HUES48 (cell line): ENCODE measurements around the gene ARMC2.
"Not testable (repeated sequence)": the region's sequence is repeated elsewhere in the genome, so short reads cannot be mapped to it uniquely, and the experiment has no call there.

Experiments used
- H3K27ac ChIP-seq: one replicate; pipeline ENCODE4 v1.7.0; 2013; ENCODE audit warnings: low read depth, low read length, inconsistent platforms
- H3K27me3 ChIP-seq: 2 replicates; pipeline ENCODE4 v1.6.1; 2013; ENCODE audit warnings: mild to moderate bottlenecking, low read length; ENCODE audit not compliant: control insufficient read depth, insufficient read depth
- H3K36me3 ChIP-seq: 2 replicates; pipeline ENCODE4 v1.6.1; 2013; ENCODE audit warnings: low read length; ENCODE audit not compliant: control insufficient read depth, insufficient read depth
- H3K4me1 ChIP-seq: 2 replicates; pipeline ENCODE4 v1.6.1; 2013; ENCODE audit warnings: mild to moderate bottlenecking, low read length; ENCODE audit not compliant: control insufficient read depth, insufficient read depth
- H3K4me3 ChIP-seq: 2 replicates; pipeline ENCODE4 v1.5.1; 2013; ENCODE audit warnings: mild to moderate bottlenecking, low read depth, low read length
- H3K9ac ChIP-seq: 2 replicates; pipeline ENCODE4 v1.6.1; 2013; ENCODE audit warnings: mild to moderate bottlenecking, low read depth, low read length, moderate library complexity
- H3K9me3 ChIP-seq: 2 replicates; pipeline ENCODE4 v1.6.1; 2013; ENCODE audit warnings: low read length; ENCODE audit not compliant: control insufficient read depth, insufficient read depth

The ARMC2 gene

GRCh38 chr6:108974201-108974600 lies 126.0 kb downstream of the ARMC2 start:
- H3K9me3 ChIP-seq, result no peaks in the 10 kb centered on the region
- H3K27ac ChIP-seq, result no peak overlapping the region
- H3K4me3 ChIP-seq, result no peak overlapping the region
- no peaks in the 10 kb centered on the region for H3K36me3 ChIP-seq
- H3K4me1 ChIP-seq, result no peaks in the 10 kb centered on the region
- H3K9ac ChIP-seq, result no peak overlapping the region
- H3K27me3 ChIP-seq, result no peaks in the 10 kb centered on the region

DNA sequence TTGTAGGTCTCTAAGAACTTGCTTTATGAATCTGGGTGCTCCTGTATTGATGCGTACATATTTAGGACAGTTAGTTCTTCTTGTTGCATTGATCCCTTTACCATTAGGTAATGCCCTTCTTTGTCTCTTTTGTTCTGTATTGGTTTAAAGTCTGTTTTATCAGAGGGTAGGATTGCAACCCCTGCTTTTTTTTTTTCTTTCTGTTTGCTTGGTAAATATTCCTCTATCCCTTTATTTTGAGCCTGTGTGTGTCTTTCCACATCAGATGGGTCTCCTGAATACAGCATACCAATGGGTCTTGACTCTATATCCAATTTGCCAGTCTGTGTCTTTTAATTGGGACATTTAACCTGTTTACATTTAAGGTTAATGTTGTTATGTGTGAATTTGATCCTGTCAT lies 130.4 kb downstream of the ARMC2 start:
- H3K27me3 ChIP-seq, H3K9me3 ChIP-seq: not testable (repeated sequence)

DNA sequence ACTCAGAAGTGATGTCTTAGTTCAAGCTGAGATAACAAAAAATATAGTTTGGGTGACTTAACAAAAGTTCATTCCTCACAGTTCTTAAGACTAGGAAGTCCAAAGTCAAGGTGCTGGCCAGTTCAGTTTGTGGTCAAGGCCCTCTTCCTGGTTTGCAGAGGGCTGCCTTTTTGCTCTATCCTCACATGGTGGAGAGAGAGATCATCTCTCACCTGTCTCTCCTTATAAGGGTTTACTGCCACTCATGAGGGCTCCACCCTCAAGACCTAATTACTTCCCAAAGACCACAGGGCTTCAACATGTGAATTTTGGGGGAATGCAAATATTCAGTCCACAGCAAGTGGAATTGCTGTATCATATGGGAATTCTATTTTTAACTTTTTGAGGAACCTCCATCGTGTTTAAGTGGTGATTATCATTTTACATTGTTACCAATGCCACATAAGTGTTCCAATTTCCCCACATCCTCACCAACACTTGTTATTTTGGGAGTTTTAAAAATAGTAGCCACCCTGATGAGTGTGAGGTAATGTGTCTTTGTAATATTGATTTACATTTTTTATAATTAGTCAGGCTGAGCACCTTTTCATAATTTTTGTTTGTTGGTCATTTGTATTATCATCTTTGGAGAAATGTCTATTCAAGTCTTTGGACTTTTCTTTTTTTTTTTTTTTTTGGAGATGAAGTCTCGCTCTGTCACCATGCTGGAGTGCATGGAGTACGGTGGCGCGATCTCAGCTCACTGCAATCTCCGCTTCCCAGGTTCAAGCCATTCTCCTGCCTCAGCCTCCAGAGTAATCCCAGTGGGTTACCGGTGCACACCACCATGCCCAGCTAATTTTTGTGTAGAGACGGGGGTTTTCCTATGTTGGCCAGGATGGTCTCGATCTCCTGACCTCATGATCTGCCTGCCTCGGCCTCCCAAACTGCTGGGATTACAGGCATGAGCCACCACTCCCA lies 134.2 kb downstream of the ARMC2 start:
- Histone ChIP-seq H3K9me3 (no peaks in the 10 kb centered on the region), H3K36me3 (peaks cover 7% of the 10 kb centered on the region), H3K4me1 (no peaks in the 10 kb centered on the region), H3K27me3 (no peaks in the 10 kb centered on the region), H3K4me3 (no peak overlapping the region), H3K27ac (no peak overlapping the region), H3K9ac (no peak overlapping the region)

More for the DNA sequence above, 130.4 kb downstream of the ARMC2 start:
- not testable (repeated sequence) for H3K4me1 ChIP-seq, H3K27ac ChIP-seq, H3K4me3 ChIP-seq, H3K36me3 ChIP-seq, H3K9ac ChIP-seq

DNA sequence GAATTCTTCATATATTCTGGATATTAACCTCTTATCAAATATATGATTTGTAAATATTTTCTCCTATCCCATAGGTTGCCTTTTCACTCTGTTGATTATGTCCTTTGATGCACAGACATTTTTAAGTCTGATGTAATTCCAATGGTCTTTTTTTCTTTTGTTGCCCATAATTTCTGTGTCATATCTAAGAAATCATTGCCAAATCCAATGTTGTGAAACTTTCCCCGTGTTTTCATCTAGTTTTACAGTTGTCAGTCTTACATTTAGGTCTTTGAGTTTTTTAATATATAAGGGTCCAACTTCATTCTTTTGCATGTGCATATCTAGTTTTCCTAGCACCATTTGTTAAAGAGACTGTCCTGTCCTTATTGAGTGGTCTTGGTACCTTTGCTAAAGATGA lies 134.9 kb downstream of the ARMC2 start:
- Histone ChIP-seq H3K9ac (no peak overlapping the region), H3K36me3 (peaks cover 13% of the 10 kb centered on the region), H3K9me3 (no peaks in the 10 kb centered on the region), H3K27me3 (no peaks in the 10 kb centered on the region), H3K4me3 (no peak overlapping the region), H3K4me1 (no peaks in the 10 kb centered on the region), H3K27ac (no peak overlapping the region)

- Histone ChIP-seq H3K36me3 (peaks cover 31% of the 10 kb centered on the region), H3K4me1 (no peaks in the 10 kb centered on the region), H3K9me3 (no peaks in the 10 kb centered on the region), H3K27ac (no peak overlapping the region), H3K9ac (no peak overlapping the region), H3K27me3 (no peaks in the 10 kb centered on the region), H3K4me3 (no peak overlapping the region)
These were observed 137.1 kb downstream of the ARMC2 start for GRCh38 chr6:108985301-108985700.

- no peaks in the 10 kb centered on the region for H3K9me3 ChIP-seq
- no peaks in the 10 kb centered on the region for H3K4me1 ChIP-seq
- H3K27ac ChIP-seq, result no peak overlapping the region
- H3K4me3 ChIP-seq, result no peak overlapping the region
- H3K36me3 ChIP-seq, result peaks cover 49% of the 10 kb centered on the region
- H3K27me3 ChIP-seq, result no peaks in the 10 kb centered on the region
- no peak overlapping the region for H3K9ac ChIP-seq
These were observed 138.9 kb downstream of the ARMC2 start for GRCh38 chr6:108987156-108987555.

DNA sequence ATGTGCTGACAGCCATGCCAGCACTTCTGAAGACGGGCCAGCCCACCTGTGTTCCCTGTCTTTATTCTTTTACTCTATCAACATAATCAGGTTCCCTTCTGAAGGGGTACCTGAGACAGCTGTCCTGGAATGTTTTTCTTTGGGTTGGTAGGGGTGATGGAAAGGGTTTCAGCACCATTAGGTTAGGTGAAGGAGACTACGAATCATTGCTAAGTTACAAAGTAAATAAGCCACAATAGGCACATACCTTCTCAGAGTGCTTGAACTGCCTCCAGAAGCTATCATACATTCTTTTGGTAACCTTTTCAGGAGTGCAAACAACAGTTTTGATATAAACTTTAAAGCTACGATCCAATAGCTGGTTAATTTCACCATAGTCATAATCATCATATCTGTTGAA lies 140.1 kb downstream of the ARMC2 start:
- Histone ChIP-seq H3K9ac (no peak overlapping the region), H3K4me1 (no peaks in the 10 kb centered on the region), H3K4me3 (no peak overlapping the region), H3K27me3 (no peaks in the 10 kb centered on the region), H3K36me3 (peaks cover 60% of the 10 kb centered on the region), H3K27ac (no peak overlapping the region), H3K9me3 (no peaks in the 10 kb centered on the region)

DNA sequence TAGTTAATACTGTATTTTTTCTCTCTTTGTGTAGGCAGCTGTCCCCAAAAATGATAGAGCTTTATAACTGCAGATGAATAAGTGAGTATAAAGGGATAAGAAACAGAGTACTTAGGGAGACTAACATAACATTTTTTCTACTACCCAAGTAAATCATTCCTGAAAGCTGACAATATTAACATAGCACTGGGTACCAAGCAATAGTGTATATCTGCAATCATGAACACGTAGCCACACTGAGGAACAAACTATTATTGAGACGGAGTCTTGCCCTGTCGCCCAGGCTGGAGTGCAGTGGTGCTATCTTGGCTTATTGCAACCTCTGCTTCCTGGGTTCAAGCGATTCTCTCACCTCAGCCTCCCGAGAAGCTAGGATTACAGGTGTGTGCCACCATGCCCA lies 140.5 kb downstream of the ARMC2 start:
- no peaks in the 10 kb centered on the region for H3K9me3 ChIP-seq
- H3K9ac ChIP-seq, result no peak overlapping the region
- H3K27ac ChIP-seq, result no peak overlapping the region
- no peak overlapping the region for H3K4me3 ChIP-seq
- H3K4me1 ChIP-seq, result no peaks in the 10 kb centered on the region
- no peaks in the 10 kb centered on the region for H3K27me3 ChIP-seq
- peaks cover 64% of the 10 kb centered on the region for H3K36me3 ChIP-seq

DNA sequence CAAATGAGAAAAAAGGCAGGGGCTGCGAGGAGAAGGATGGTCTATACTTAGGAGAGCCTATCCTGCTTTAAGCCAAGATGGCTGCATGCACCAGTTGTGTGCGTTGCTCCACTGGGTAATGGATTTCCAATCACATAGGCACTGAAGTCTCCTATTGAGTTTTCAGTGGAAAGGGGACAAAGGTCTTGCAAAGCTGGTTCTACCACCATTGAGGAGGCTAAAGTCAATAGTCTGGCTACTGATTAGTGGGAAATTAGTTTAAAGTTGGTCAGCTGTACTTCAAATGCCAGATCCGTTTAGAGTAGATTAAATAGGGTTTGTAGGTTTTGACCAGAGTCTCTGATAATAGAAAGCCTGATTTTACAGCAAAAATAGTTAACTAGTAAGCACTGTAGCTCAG lies 141.5 kb downstream of the ARMC2 start:
- Histone ChIP-seq H3K36me3 (peaks cover 69% of the 10 kb centered on the region), H3K27me3 (no peaks in the 10 kb centered on the region), H3K4me3 (no peak overlapping the region), H3K4me1 (no peaks in the 10 kb centered on the region), H3K27ac (no peak overlapping the region), H3K9me3 (no peaks in the 10 kb centered on the region), H3K9ac (no peak overlapping the region)

DNA sequence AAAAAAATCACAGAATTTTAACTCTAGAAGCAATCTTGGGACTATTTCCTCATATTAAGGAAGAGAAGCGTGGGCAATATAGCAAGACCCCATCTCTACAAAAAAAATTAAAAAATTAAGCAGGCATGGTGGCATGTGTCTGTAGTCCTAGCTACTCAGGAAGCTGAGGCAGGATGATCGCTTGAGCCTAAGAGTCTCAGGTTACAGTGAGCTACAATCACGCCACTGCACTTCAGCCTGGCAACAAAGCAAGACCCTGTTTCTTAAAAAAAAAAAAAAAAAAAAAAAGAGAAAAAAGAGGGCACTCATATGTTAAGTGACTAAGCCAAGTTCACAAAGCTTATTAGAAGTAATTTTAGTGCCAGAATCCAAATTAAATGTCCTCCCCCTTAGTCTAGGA lies 145.7 kb downstream of the ARMC2 start:
- H3K4me3 ChIP-seq, result no peak overlapping the region
- no peaks in the 10 kb centered on the region; the same call in 1 of the 2 replicates for H3K4me1 ChIP-seq
- peaks cover 76% of the 10 kb centered on the region for H3K36me3 ChIP-seq
- H3K9me3 ChIP-seq, result no peaks in the 10 kb centered on the region
- H3K27ac ChIP-seq, result no peak overlapping the region
- no peak overlapping the region for H3K9ac ChIP-seq
- H3K27me3 ChIP-seq, result no peaks in the 10 kb centered on the region

DNA sequence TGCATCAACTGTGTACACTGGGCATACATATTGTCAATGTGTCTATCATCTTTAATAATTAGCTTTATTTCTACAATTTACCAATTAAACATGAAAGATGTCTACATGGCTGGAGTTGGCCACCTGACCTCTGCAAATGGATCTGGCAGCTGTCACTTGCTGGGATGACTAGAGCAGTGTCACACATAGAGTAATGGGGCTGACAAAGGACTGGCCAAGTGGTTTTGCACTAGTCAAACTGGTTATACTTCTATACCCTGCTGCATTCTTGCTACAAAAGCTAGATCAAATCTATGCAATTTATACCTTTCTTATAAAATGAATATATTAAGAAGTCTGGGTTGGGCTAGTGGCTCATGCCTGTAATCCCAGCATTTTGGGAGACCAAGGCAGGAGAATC lies 147.1 kb downstream of the ARMC2 start:
- Histone ChIP-seq H3K9me3 (no peaks in the 10 kb centered on the region), H3K9ac (no peak overlapping the region), H3K4me3 (no peak overlapping the region), H3K4me1 (no peaks in the 10 kb centered on the region; the same call in 1 of the 2 replicates), H3K27ac (no peak overlapping the region), H3K27me3 (no peaks in the 10 kb centered on the region), H3K36me3 (peaks cover 79% of the 10 kb centered on the region)
